CD4-positive, alpha-beta T cell treated with Interleukin-17A for 4 hours (primary cell): Measurements from ENCODE around the gene CBX8.

ENCODE experiments used
- DNase-seq: peaks from one replicate; pipeline ENCODE4 v3.0.0-alpha.2; 2020; ENCODE audit warnings: mixed read lengths

Gene CBX8

GRCh38 chr17:79796763-79797491 lies at the start of gene CBX8:
CBX8 (minus strand) TSS chr17:79797077; CDS start chr17:79796998, 79 bp downstream.
- peak; percentile 99 for DNase-seq

- no peak for DNase-seq
Observed at GRCh38 chr17:79845601-79845949, 48.7 kb upstream of the CBX8 start.

GRCh38 chr17:79844869-79845600 lies 48.2 kb upstream of the CBX8 start:
- DNase-seq, result peak; percentile 72

- no peak for DNase-seq
Observed at GRCh38 chr17:79843816-79844800, 47.2 kb upstream of the CBX8 start.

GRCh38 chr17:79843474-79843815 lies 46.6 kb upstream of the CBX8 start:
- DNase-seq, result peak; percentile 40

- peak; percentile 43 for DNase-seq
Observed at GRCh38 chr17:79842656-79843473, 46.0 kb upstream of the CBX8 start.

DNA sequence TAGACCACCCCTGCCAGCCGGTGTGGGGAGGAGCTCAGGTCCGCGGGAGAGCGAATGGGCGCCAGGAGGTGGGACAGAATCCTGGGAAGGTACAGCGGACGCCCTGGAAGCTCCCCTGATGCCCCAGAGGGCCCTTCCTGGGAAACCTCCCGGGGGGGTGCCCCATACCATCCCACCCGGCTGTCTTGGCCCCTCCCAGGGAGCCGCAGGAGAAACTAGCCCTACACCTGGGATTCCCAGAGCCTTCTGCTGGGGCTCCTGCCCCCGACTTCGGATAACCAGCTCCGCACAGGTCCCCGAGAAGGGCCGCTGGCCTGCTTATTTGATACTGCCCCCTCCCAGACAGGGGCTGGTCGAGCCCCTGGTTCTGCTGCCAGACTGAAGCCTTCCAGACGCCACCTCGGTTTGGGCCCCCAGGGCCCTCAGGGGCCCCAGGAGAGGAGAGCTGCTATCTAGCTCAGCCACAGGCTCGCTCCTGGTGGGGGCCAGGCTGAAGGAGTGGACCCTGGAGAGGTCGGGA lies 45.3 kb upstream of the CBX8 start:
- DNase-seq, result no peak

GRCh38 chr17:79841369-79842135 lies 44.7 kb upstream of the CBX8 start:
- DNase-seq, result peak; percentile 50

DNA sequence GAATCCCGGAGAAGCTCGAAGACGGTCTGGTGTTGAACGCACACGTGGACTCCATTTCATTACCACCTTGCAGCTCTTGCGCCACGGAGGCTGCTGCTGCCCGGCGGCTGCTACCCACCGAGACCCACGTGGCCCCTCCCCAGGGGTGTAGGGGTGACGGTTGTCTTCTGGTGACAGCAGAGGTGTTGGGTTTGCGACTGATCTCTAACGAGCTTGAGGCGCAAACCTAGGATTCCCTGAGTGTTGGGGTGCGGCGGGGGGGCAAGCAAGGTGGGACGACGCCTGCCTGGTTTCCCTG lies 44.1 kb upstream of the CBX8 start:
- DNase-seq, result no peak

GRCh38 chr17:79840269-79840988 lies 43.6 kb upstream of the CBX8 start:
- DNase-seq, result peak; percentile 44

GRCh38 chr17:79839356-79840268 lies 42.7 kb upstream of the CBX8 start, which contains the start of gene CBX4:
CBX4 (minus strand) TSS chr17:79839440; CDS start chr17:79839251, 189 bp downstream.
- peak; percentile 97 for DNase-seq

- DNase-seq, result peak; percentile 73
Observed at GRCh38 chr17:79838522-79839274, 41.8 kb upstream of the CBX8 start.

- DNase-seq, result peak; percentile 67
Observed at GRCh38 chr17:79837888-79838521, 41.1 kb upstream of the CBX8 start.

GRCh38 chr17:79836972-79837887 lies 40.4 kb upstream of the CBX8 start:
- DNase-seq, result peak; percentile 32

GRCh38 chr17:79836510-79836971 lies 39.7 kb upstream of the CBX8 start:
- no peak for DNase-seq

- DNase-seq, result no peak
Observed at GRCh38 chr17:79835953-79836509, 39.2 kb upstream of the CBX8 start.

GRCh38 chr17:79835470-79835899 lies 38.6 kb upstream of the CBX8 start:
- DNase-seq, result no peak
